Hepatocyte (in vitro differentiated cells): ENCODE measurements around the gene MRM1. TPM values are rescaled to one million over a fixed set of nuclear protein-coding genes. Genes with fewer than 3 reads are reported as not detected.
A peak's percentile ranks its signal among the peaks of the same experiment; 100 is the strongest.

Experiments used
- DNase-seq: peaks from one replicate; pipeline ENCODE4 v3.0.0-alpha.2; 2016; ENCODE audit warnings: low spot score
- H2AFZ ChIP-seq: fragments of 200-600 bp; sonication (generic); 2 replicates; pipeline ENCODE4 v1.6.0; 2016; ENCODE audit warnings: antibody characterized with exemption, mild to moderate bottlenecking
- H3K27ac ChIP-seq: fragments of 200-600 bp; sonication (generic); 2 replicates; pipeline ENCODE4 v1.5.1; 2016; ENCODE audit warnings: mild to moderate bottlenecking
- H3K27me3 ChIP-seq: fragments of 200-600 bp; sonication (generic); 2 replicates; pipeline ENCODE4 v1.6.1; 2016
- H3K36me3 ChIP-seq: fragments of 200-600 bp; sonication (generic); replicated peaks from 2 replicates; pipeline ENCODE4 v1.5.1; 2016; ENCODE audit warnings: low read depth; ENCODE audit not compliant: insufficient read depth
- H3K4me1 ChIP-seq: fragments of 200-600 bp; sonication (generic); 2 replicates; pipeline ENCODE4 v1.5.1; 2016; ENCODE audit warnings: mild to moderate bottlenecking, moderate library complexity; ENCODE audit not compliant: insufficient read depth
- H3K4me2 ChIP-seq: fragments of 200-600 bp; sonication (generic); 2 replicates; pipeline ENCODE4 v1.6.0; 2016
- H3K4me3 ChIP-seq: fragments of 200-600 bp; sonication (generic); 2 replicates; pipeline ENCODE4 v1.5.1; 2016; ENCODE audit warnings: mild to moderate bottlenecking
- H3K79me2 ChIP-seq: fragments of 200-600 bp; sonication (generic); 2 replicates; pipeline ENCODE4 v1.6.0; 2017; ENCODE audit warnings: mild to moderate bottlenecking
- H3K9me2 ChIP-seq: fragments of 200-600 bp; sonication (generic); replicated peaks from 2 replicates; pipeline ENCODE4 v1.6.0; 2017; ENCODE audit warnings: mild to moderate bottlenecking; ENCODE audit not compliant: insufficient read depth
- H3K9me3 ChIP-seq: fragments of 200-600 bp; sonication (generic); 2 replicates; pipeline ENCODE4 v1.5.1; 2016; ENCODE audit warnings: low read depth, mild to moderate bottlenecking
- H4K20me1 ChIP-seq: fragments of 200-600 bp; sonication (generic); 2 replicates; pipeline ENCODE4 v1.6.0; 2016; ENCODE audit warnings: mild to moderate bottlenecking; ENCODE audit not compliant: insufficient read depth, poor library complexity, severe bottlenecking
- CTCF ChIP-seq: fragments of 200-600 bp; sonication (generic); IDR thresholded peaks from 2 replicates; pipeline ENCODE4 v1.5.1; 2016; ENCODE audit warnings: antibody characterized with exemption, mild to moderate bottlenecking; ENCODE audit not compliant: poor library complexity
- EZH2 ChIP-seq: fragments of 200-600 bp; sonication (generic); IDR thresholded peaks from 2 replicates; pipeline ENCODE4 v1.6.1; 2016; ENCODE audit warnings: antibody characterized with exemption, mild to moderate bottlenecking, borderline replicate concordance
- EZH2phosphoT487 ChIP-seq: fragments of 200-600 bp; sonication (generic); IDR thresholded peaks from one replicate; pipeline ENCODE4 v1.6.1; 2018; ENCODE audit warnings: antibody characterized with exemption, mild to moderate bottlenecking, low read depth, moderate library complexity; ENCODE audit not compliant: unreplicated experiment, severe bottlenecking
- WGBS: methylation state at CpG from one replicate; pipeline ENCODE4 v1.1.6; 2016; ENCODE audit warnings: low lambda C conversion rate; ENCODE audit errors: missing lambda C conversion rate; 5-methylcytosine and 5-hydroxymethylcytosine counted together
- polyA plus RNA-seq: library from polyadenylated mRNA; unstranded; fragments of >200 nt; fragmentation: Nextera tagmentation; extraction: Ambion mirVana; gene quantifications from 2 replicates; pipeline ENCODE4 v1.2.1, GENCODE V29; 2016
- total RNA-seq: library from RNA; depleted of rRNA; stranded (reverse); fragments of >200 nt; gene quantifications from 2 replicates; pipeline ENCODE4 v1.2.3, GENCODE V29; 2014

The MRM1 gene
- total and polyA plus RNA-seq, 2 experiments from 2014 or later = 4.1 to 5.5 TPM

- TF ChIP-seq CTCF (no peak), EZH2phosphoT487 (no peak)
- H3K27ac ChIP-seq = no peak overlapping the region
- H3K27me3 ChIP-seq = peaks cover 92% of the 10 kb centered on the region
Measured at GRCh38 chr17:36640836-36641235, 39.5 kb downstream of the MRM1 start.

GRCh38 chr17:36641331-36641876 is 40.0 kb downstream of the MRM1 start:
- Histone ChIP-seq H3K27ac (no peak overlapping the region), H3K9me2 (no peaks in the 10 kb centered on the region), H3K27me3 (peaks cover 96% of the 10 kb centered on the region), H3K79me2 (no peaks in the 10 kb centered on the region), H4K20me1 (no peaks in the 10 kb centered on the region), H3K36me3 (no peaks in the 10 kb centered on the region), H3K4me1 (peaks cover 14% of the 10 kb centered on the region), H3K9me3 (no peaks in the 10 kb centered on the region), H2AFZ (peak overlapping the region; percentile 56), H3K4me3 (peak overlapping the region; percentile 23), H3K4me2 (peak overlapping the region; percentile 97)
- DNase-seq = no peak
- peak; percentile 55 for TF ChIP-seq EZH2phosphoT487
- TF ChIP-seq CTCF = no peak
- no peak for TF ChIP-seq EZH2
- WGBS = 3% methylated on average over 41 of the region's 43 CpGs

More at GRCh38 chr17:36640836-36641235, 39.5 kb downstream of the MRM1 start:
- H3K36me3 ChIP-seq = no peaks in the 10 kb centered on the region
- no peaks in the 10 kb centered on the region for H3K9me2 ChIP-seq
- H3K4me3 ChIP-seq = no peak overlapping the region
- H3K79me2 ChIP-seq = no peaks in the 10 kb centered on the region
- no peak overlapping the region for H2AFZ ChIP-seq
- WGBS = 50% methylated on average over 9 of the region's 10 CpGs
- DNase-seq = no peak
- peak overlapping the region; percentile 97 for H3K4me2 ChIP-seq
- H4K20me1 ChIP-seq = no peaks in the 10 kb centered on the region
- no peaks in the 10 kb centered on the region for H3K9me3 ChIP-seq
- H3K4me1 ChIP-seq = peaks cover 14% of the 10 kb centered on the region

GRCh38 chr17:36641877-36642845 is 40.8 kb downstream of the MRM1 start:
- TF ChIP-seq CTCF = no peak
- TF ChIP-seq EZH2 = peak; percentile 91
- 8% methylated on average over 43 of the region's 64 CpGs for WGBS
- peak; percentile 20 for DNase-seq

More at GRCh38 chr17:36641877-36642845, 40.8 kb downstream of the MRM1 start:
- peak overlapping the region; percentile 97 for H3K4me2 ChIP-seq
- H2AFZ ChIP-seq = peak overlapping the region; percentile 56
- no peak overlapping the region for H3K27ac ChIP-seq
- H3K4me1 ChIP-seq = peaks cover 14% of the 10 kb centered on the region
- peaks cover 92% of the 10 kb centered on the region for H3K27me3 ChIP-seq
- no peaks in the 10 kb centered on the region for H3K79me2 ChIP-seq
- H4K20me1 ChIP-seq = no peaks in the 10 kb centered on the region
- H3K4me3 ChIP-seq = peak overlapping the region; percentile 23
- no peaks in the 10 kb centered on the region for H3K9me2 ChIP-seq
- no peaks in the 10 kb centered on the region for H3K36me3 ChIP-seq
- no peaks in the 10 kb centered on the region for H3K9me3 ChIP-seq
